Caki2 (cell line): Measurements from ENCODE around the gene PLK5. TPM values are rescaled to one million over a fixed set of nuclear protein-coding genes. Genes with fewer than 3 reads are reported as not detected.
"Not testable (repeated sequence)": the region's sequence is repeated elsewhere in the genome, so short reads cannot be mapped to it uniquely, and the experiment has no call there.

Source experiments
- DNase-seq: peaks from one replicate; pipeline ENCODE4 v3.0.0-alpha.2; 2015; ENCODE audit warnings: low read depth
- in situ Hi-C: cut with HindIII; loops from 2 replicates; pipeline ENCODE4 v1.10.0; 2016; ENCODE audit warnings: low sequenced_read_pairs, low pct_unique_long_range_greater_than_20kb, mixed read lengths
- total RNA-seq: library from RNA; depleted of rRNA; stranded (reverse); fragments of >200 nt; shearing (Covaris generic); gene quantifications from 2 replicates; pipeline ENCODE4 v1.2.3, GENCODE V29; 2014; ENCODE audit warnings: low replicate concordance

PLK5 gene
- total RNA-seq, 1 experiment from 2014 or later, result not detected

- no peak for DNase-seq
- in situ Hi-C loops, result no loop called here
Measured at GRCh38 chr19:1533510-1534150, 9.8 kb downstream of the PLK5 start.

- in situ Hi-C loops, result no loop called here
Measured at GRCh38 chr19:1534972-1535371, 11.1 kb downstream of the PLK5 start.

DNA sequence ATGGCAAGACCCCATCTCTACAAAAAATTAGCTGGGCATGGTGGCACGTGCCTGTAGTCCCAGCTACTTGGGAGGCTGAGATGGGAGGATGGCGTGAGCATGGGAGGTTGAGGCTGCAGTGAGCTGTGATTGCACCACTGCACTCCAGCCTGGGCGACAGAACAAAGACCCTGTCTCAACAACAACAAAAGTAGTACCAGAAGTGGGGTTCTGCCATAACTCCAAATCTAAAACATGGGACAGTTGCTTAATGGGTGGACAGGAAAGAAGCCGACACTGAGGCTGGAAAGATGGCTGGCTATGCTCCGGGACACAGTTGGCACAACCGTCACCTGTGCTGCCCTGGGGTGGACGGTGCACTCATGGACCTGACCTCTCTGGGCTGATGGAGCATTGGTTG, 11.8 kb downstream of the PLK5 start:
- in situ Hi-C loops, result not testable (repeated sequence)

More at GRCh38 chr19:1534972-1535371, 11.1 kb downstream of the PLK5 start:
- no peak for DNase-seq

GRCh38 chr19:1538978-1539377, 15.1 kb downstream of the PLK5 start:
- in situ Hi-C loops, result no loop called here
- DNase-seq, result no peak

More for the DNA sequence above, 11.8 kb downstream of the PLK5 start:
- not testable (repeated sequence) for DNase-seq

DNA sequence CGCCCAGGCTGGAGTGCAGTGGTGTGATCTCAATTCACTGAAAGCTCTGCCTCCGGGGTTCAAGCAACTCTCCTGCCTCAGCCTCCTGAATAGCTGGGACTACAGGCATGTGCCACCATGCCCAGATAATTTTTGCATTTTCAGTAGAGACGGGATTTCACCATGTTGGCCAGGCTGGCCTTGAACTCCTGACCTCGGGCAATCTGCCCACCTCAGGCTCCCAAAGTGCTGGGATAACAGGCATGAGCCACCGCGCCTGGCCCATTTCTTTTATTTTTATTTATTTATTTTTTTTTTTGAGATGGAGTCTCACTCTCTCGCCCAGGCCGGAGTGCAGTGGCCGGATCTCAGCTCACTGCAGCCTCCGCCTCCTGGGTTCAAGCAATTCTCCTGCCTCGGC, 15.9 kb downstream of the PLK5 start:
- DNase-seq, in situ Hi-C loops: not testable (repeated sequence)

GRCh38 chr19:1540365-1540925, 16.6 kb downstream of the PLK5 start:
- no peak for DNase-seq
- in situ Hi-C loops, result no loop called here

DNA sequence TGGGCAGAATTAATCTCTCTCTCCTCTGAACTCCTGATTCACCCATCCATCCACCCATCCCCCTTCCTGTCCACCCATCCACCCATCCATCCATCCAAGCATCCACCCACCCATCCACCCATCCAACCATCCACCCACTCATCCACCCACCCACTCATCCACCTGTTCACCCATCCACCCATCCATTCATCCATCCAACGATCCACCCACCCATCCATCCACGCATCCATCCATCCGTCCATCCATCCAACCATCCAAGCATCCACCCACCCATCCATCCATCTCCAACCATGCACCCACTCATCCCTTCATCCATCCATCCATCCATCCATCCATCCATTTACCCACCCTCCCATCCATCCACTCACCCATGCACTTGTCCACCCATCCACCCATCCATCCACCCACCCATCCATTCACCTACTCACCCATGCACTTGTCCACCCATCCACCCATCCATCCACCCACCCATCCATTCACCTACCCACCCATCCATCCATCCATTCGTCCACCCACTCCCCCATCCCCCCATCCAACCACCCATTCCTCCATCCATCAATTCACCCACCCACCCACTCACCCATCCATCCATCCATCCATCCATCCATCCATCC, 25.6 kb downstream of the PLK5 start:
- in situ Hi-C loops, result no loop called here
- DNase-seq, result no peak

- no peak for DNase-seq
- in situ Hi-C loops, result no loop called here
Measured at GRCh38 chr19:1551068-1552040, 27.5 kb downstream of the PLK5 start.

GRCh38 chr19:1553415-1553814, 29.5 kb downstream of the PLK5 start:
- in situ Hi-C loops, result no loop called here
- DNase-seq, result no peak

DNA sequence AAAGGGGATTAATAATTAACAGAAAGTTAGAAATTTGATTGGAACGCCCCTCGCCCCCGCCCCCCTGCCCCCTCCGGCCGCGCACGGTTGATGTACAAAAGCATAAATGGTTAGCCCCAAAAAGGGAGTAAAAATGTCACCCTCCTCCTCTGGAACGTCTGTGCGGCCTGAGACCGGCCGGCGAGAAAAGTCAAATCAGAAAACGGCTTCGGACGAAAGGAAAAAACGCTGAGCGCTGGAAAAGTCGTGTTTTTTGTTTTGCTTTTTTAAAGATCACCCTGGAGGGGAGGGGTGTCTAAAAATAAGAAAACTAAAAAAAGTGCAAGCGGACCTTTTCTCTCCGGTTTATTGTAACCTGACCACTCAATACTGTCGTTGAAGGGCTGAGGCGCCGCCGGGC, 31.1 kb downstream of the PLK5 start:
- DNase-seq, result no peak
- in situ Hi-C loops, result no loop called here

GRCh38 chr19:1555487-1556389, 31.9 kb downstream of the PLK5 start:
- in situ Hi-C loops, result no loop called here
- no peak for DNase-seq

DNA sequence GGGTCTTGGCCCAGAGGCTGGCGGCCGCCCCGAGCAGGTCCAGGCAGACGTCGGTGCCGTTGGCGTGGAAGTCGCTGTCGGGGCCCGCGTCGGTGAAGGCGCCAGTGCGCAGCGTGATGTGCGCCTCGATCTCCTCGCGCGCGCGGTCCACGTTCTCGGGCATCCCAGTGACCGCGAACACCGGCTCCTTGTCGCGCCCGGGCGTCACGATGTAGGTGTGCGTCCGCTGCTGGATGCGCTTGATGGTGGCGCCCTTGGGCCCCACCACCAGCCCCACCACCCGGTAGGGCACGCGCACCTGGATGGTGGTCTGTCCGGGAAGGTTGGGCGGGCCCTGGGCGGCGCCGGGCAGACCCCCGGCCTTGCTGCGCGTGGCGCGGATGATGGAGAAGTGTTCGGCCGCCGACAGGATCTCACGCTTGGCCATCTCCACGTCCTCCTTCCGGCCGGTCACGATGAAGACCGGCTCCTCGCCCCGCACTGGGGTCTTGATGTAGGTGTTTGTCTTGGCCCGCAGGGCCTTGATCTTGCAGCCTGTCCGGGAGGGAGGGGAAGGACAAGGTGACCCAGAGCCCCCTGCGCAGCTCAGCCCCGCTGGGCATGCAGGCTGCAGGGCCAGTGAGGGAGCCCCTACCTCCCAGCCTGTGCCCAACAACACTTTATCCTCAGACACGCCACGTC, 32.7 kb downstream of the PLK5 start:
- in situ Hi-C loops, result no loop called here
- no peak for DNase-seq

DNA sequence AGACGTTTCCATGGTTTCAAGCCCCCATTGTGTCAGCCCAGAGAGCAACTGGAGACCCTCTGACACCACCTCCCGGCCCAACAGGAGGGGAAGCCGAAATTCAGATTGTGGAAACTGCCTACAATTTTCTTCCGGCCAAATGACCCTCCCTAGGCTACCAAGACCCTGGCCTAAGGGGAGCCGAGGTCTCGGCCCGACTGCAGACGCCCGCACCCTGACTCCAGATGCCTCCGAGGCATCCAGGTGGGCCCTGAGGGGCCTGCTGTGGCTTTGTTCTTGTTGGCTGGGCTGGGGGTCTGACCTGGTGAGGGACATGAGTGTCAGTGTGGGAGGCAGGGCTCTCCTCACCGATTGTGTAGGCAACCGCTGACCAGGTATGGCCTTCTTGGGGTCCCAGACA, 34.7 kb downstream of the PLK5 start:
- in situ Hi-C loops, result no loop called here
- no peak for DNase-seq

- no peak for DNase-seq
- in situ Hi-C loops, result no loop called here
Measured at GRCh38 chr19:1560286-1560882, 36.5 kb downstream of the PLK5 start.

- no peak for DNase-seq
- in situ Hi-C loops, result no loop called here
Measured at GRCh38 chr19:1561236-1561842, 37.5 kb downstream of the PLK5 start.

DNA sequence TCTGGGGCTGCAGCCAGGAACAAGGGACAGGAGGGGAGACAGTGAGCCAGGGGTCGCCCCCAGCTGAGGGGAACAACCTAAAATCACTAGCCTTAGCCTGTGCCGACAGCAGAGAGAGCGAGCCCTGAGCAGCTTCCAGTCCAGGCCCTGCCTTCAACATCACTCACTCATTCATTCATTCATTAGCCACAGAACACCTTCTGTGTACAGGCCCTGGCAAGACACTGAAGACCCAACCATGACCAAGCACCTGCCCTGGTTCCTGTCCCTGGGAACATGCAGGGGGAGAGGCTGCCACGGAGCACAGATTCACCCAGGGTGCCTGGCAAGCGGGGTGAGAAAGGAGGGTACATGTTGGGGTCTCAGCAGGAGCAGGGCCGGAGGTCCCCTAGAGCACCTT, 39.4 kb downstream of the PLK5 start:
- no peak for DNase-seq
- in situ Hi-C loops, result no loop called here
